GM23338 (cell line): ENCODE results near the gene EML4. TPM values are rescaled to one million over a fixed set of nuclear protein-coding genes. Genes with fewer than 3 reads are reported as not detected.

Source experiments
- ATAC-seq: fragments of 200-7000 bp; cut with Tn5 transposase; 3 replicates; pipeline ENCODE4 v1.9.1; 2020
- DNase-seq: peaks from one replicate; pipeline ENCODE4 v3.0.0-alpha.2; 2015; ENCODE audit warnings: low spot score
- H2AFZ ChIP-seq: fragments of 200-600 bp; sonication (generic); 2 replicates; pipeline ENCODE4 v1.8.0; 2016; ENCODE audit warnings: antibody characterized with exemption, mild to moderate bottlenecking, moderate library complexity
- H3F3A ChIP-seq: fragments of 200-600 bp; sonication (generic); replicated peaks from 2 replicates; pipeline ENCODE4 v1.8.0; 2017; ENCODE audit warnings: antibody characterized with exemption, mixed run types, low read depth
- H3K27ac ChIP-seq: fragments of 200-600 bp; sonication (generic); 2 replicates; pipeline ENCODE4 v1.6.1; 2016; ENCODE audit warnings: low read depth
- H3K27me3 ChIP-seq: fragments of 200-600 bp; sonication (generic); 2 replicates; pipeline ENCODE4 v1.8.0; 2016; ENCODE audit warnings: mild to moderate bottlenecking, mixed run types, moderate library complexity; ENCODE audit not compliant: insufficient read depth
- H3K36me3 ChIP-seq: fragments of 200-600 bp; sonication (generic); 2 replicates; pipeline ENCODE4 v1.8.0; 2016; ENCODE audit warnings: mild to moderate bottlenecking; ENCODE audit not compliant: insufficient read depth
- H3K4me1 ChIP-seq: fragments of 200-600 bp; sonication (generic); 2 replicates; pipeline ENCODE4 v1.8.0; 2016; ENCODE audit warnings: mild to moderate bottlenecking, moderate library complexity; ENCODE audit not compliant: insufficient read depth
- H3K4me2 ChIP-seq: fragments of 200-600 bp; sonication (generic); 2 replicates; pipeline ENCODE4 v1.7.1; 2017; ENCODE audit warnings: mixed run types
- H3K4me3 ChIP-seq: fragments of 200-600 bp; sonication (generic); 2 replicates; pipeline ENCODE4 v1.6.1; 2016; ENCODE audit warnings: mixed run types
- H3K79me2 ChIP-seq: fragments of 200-600 bp; sonication (generic); replicated peaks from 2 replicates; pipeline ENCODE4 v1.8.0; 2017; ENCODE audit warnings: mild to moderate bottlenecking; ENCODE audit not compliant: insufficient read depth
- H3K9me2 ChIP-seq: fragments of 200-600 bp; sonication (generic); 2 replicates; pipeline ENCODE4 v1.8.0; 2017; ENCODE audit not compliant: insufficient read depth
- H4K20me1 ChIP-seq: fragments of 200-600 bp; sonication (generic); replicated peaks from 2 replicates; pipeline ENCODE4 v1.8.0; 2017; ENCODE audit warnings: mild to moderate bottlenecking; ENCODE audit not compliant: insufficient read depth
- H3K27ac Mint-ChIP-seq: 2 replicates; pipeline ENCODE4 v1.8.0; 2020; ENCODE audit warnings: inconsistent platforms, mild to moderate bottlenecking, moderate library complexity, mixed read lengths
- H3K27me3 Mint-ChIP-seq: 3 replicates; pipeline ENCODE4 v1.8.0; 2022; ENCODE audit warnings: low read depth, mild to moderate bottlenecking, moderate library complexity, mixed read lengths, inconsistent platforms; ENCODE audit not compliant: insufficient read depth, poor library complexity
- H3K36me3 Mint-ChIP-seq: 3 replicates; pipeline ENCODE4 v1.8.0; 2021; ENCODE audit warnings: low read depth, mild to moderate bottlenecking, inconsistent platforms, moderate library complexity, mixed read lengths
- H3K4me1 Mint-ChIP-seq: 3 replicates; pipeline ENCODE4 v1.8.0; 2020; ENCODE audit warnings: mild to moderate bottlenecking, inconsistent platforms, mixed read lengths
- H3K4me3 Mint-ChIP-seq: 3 replicates; pipeline ENCODE4 v1.8.0; 2021; ENCODE audit warnings: moderate library complexity, mild to moderate bottlenecking, inconsistent platforms, mixed read lengths
- H3K9me3 Mint-ChIP-seq: 3 replicates; pipeline ENCODE4 v1.8.0; 2020; ENCODE audit warnings: moderate library complexity, mild to moderate bottlenecking, inconsistent platforms, mixed read lengths
- CREB1 ChIP-seq: fragments of 250-450 bp; sonication (Bioruptor Pico); IDR thresholded peaks from 2 replicates; pipeline ENCODE4 v1.5.0; 2020; ENCODE audit warnings: low read depth, mild to moderate bottlenecking, moderate library complexity
- EZH2 ChIP-seq: fragments of 200-600 bp; sonication (generic); IDR thresholded peaks from one replicate; pipeline ENCODE4 v1.8.0; 2017; ENCODE audit warnings: antibody characterized with exemption, mild to moderate bottlenecking, low read depth; ENCODE audit not compliant: unreplicated experiment
- EZH2phosphoT487 ChIP-seq: fragments of 200-600 bp; sonication (generic); IDR thresholded peaks from one replicate; pipeline ENCODE4 v1.8.1; 2018; ENCODE audit warnings: antibody characterized with exemption; ENCODE audit not compliant: unreplicated experiment
- JUNB ChIP-seq: IDR thresholded peaks from one replicate; pipeline ENCODE4 v1.6.1; 2016; ENCODE audit warnings: antibody characterized with exemption; ENCODE audit not compliant: unreplicated experiment
- NANOG ChIP-seq: IDR thresholded peaks from 2 replicates; pipeline ENCODE4 v1.6.1; 2016; ENCODE audit warnings: antibody characterized with exemption, borderline replicate concordance
- POLR2AphosphoS5 ChIP-seq: IDR thresholded peaks from 2 replicates; pipeline ENCODE4 v1.6.1; 2016; ENCODE audit warnings: antibody characterized with exemption, low read depth
- STAT1 ChIP-seq: IDR thresholded peaks from one replicate; pipeline ENCODE4 v1.6.1; 2016; ENCODE audit warnings: antibody characterized with exemption; ENCODE audit not compliant: unreplicated experiment
- ZNF114 ChIP-seq: fragments of 250-450 bp; sonication (Bioruptor Pico); IDR thresholded peaks from 2 replicates; pipeline ENCODE4 v1.5.0; 2020; ENCODE audit warnings: mild to moderate bottlenecking, moderate library complexity
- ZNF331 ChIP-seq: fragments of 250-450 bp; sonication (Bioruptor Pico); IDR thresholded peaks from 2 replicates; pipeline ENCODE4 v1.5.0; 2020; ENCODE audit warnings: low read depth, mild to moderate bottlenecking, moderate library complexity
- polyA plus RNA-seq: library from polyadenylated mRNA; unstranded; fragments of >200 nt; fragmentation: Nextera tagmentation; extraction: Ambion mirVana; gene quantifications from 2 replicates; pipeline ENCODE4 v1.2.1, GENCODE V29; 2016
- total RNA-seq: library from RNA; depleted of rRNA; stranded (reverse); fragments of >200 nt; shearing (Covaris generic); gene quantifications from 2 replicates; pipeline ENCODE4 v1.2.3, GENCODE V29; 2014
- TF ChIP-seq, protein P1 (sequence below), 2 experiments: fragments of 200-600 bp in 1 of 2; sonication (generic) in 1 of 2; conservative IDR thresholded peaks; 2 replicates each; pipeline versions ENCODE4 v1.5.1 to v1.6.1; 2016 to 2017; ENCODE audit warnings: antibody characterized with exemption in 2 of 2, low read depth in 2 of 2, mild to moderate bottlenecking in 2 of 2, moderate library complexity in 1 of 2
- TF ChIP-seq, protein P2 (sequence below): IDR thresholded peaks from 2 replicates; pipeline ENCODE4 v1.6.1; 2016; ENCODE audit warnings: antibody characterized with exemption
- TF ChIP-seq, protein P3 (sequence below): IDR thresholded peaks from one replicate; pipeline ENCODE4 v1.6.1; 2018; ENCODE audit warnings: antibody characterized with exemption; ENCODE audit not compliant: unreplicated experiment
- TF ChIP-seq, protein P4 (sequence below): fragments of 250-450 bp; sonication (Bioruptor Pico); IDR thresholded peaks from 2 replicates; pipeline ENCODE4 v1.5.0; 2020; ENCODE audit warnings: mild to moderate bottlenecking, moderate library complexity

Gene EML4
- total and polyA plus RNA-seq, 2 experiments from 2014 or later = 65.3 to 115 TPM

DNA sequence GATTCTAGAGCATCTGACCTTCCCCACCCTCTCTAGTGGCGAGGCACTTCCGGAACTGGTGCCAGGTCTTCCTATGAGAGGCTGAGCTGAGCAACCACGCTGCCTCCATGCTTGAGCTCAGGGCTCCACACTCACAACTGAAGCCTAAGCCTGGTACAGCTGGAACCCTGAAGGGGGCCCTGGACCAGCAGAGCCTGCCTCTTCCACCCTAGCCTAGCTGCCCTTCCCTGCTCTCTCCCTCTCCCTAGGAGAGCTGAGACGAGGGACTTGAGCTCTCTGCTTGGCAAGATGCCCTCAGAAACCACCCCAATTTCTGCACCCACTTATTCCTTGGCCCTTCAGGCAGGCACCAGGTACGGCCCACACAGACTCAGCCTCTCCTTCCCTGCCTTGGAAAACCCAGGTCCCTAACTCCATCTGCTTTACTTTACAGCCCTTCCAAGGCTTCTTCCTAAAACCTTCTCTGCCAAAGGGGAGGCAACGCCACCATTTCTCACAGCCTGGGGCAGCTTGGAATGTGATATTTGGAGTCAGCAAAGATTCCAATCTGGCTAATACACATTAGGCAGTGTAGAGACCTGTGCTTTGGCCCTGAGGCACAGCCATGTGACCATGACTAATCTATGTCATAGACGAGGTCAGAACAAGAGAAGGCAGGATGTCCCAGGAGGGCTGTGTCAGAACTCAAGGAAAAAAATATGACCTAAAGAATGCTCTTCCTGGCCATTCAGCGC lies 173.1 kb downstream of the EML4 start:
- H4K20me1 ChIP-seq = peaks cover 13% of the 10 kb centered on the region
- Mint-ChIP-seq H3K27ac (peak overlapping the region; percentile 78), H3K36me3 (peaks cover 22% of the 10 kb centered on the region), H3K4me1 (peaks cover 18% of the 10 kb centered on the region), H3K27me3 (peaks cover 22% of the 10 kb centered on the region), H3K9me3 (no peaks in the 10 kb centered on the region), H3K4me3 (no peak overlapping the region)
- peaks cover 45% of the 10 kb centered on the region for H3K79me2 ChIP-seq
- no peak overlapping the region for H3K4me2 ChIP-seq
- no peak for TF ChIP-seq ZNF331
- TF ChIP-seq, protein P1, sequence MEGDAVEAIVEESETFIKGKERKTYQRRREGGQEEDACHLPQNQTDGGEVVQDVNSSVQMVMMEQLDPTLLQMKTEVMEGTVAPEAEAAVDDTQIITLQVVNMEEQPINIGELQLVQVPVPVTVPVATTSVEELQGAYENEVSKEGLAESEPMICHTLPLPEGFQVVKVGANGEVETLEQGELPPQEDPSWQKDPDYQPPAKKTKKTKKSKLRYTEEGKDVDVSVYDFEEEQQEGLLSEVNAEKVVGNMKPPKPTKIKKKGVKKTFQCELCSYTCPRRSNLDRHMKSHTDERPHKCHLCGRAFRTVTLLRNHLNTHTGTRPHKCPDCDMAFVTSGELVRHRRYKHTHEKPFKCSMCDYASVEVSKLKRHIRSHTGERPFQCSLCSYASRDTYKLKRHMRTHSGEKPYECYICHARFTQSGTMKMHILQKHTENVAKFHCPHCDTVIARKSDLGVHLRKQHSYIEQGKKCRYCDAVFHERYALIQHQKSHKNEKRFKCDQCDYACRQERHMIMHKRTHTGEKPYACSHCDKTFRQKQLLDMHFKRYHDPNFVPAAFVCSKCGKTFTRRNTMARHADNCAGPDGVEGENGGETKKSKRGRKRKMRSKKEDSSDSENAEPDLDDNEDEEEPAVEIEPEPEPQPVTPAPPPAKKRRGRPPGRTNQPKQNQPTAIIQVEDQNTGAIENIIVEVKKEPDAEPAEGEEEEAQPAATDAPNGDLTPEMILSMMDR (conservative IDR thresholded peaks at IDR 0.05; ENCODE audit: low read depth in 2 of 2) = no peak
- TF ChIP-seq, protein P2, sequence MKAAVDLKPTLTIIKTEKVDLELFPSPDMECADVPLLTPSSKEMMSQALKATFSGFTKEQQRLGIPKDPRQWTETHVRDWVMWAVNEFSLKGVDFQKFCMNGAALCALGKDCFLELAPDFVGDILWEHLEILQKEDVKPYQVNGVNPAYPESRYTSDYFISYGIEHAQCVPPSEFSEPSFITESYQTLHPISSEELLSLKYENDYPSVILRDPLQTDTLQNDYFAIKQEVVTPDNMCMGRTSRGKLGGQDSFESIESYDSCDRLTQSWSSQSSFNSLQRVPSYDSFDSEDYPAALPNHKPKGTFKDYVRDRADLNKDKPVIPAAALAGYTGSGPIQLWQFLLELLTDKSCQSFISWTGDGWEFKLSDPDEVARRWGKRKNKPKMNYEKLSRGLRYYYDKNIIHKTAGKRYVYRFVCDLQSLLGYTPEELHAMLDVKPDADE = no peak
- TF ChIP-seq STAT1 = no peak
- TF ChIP-seq, protein P3, sequence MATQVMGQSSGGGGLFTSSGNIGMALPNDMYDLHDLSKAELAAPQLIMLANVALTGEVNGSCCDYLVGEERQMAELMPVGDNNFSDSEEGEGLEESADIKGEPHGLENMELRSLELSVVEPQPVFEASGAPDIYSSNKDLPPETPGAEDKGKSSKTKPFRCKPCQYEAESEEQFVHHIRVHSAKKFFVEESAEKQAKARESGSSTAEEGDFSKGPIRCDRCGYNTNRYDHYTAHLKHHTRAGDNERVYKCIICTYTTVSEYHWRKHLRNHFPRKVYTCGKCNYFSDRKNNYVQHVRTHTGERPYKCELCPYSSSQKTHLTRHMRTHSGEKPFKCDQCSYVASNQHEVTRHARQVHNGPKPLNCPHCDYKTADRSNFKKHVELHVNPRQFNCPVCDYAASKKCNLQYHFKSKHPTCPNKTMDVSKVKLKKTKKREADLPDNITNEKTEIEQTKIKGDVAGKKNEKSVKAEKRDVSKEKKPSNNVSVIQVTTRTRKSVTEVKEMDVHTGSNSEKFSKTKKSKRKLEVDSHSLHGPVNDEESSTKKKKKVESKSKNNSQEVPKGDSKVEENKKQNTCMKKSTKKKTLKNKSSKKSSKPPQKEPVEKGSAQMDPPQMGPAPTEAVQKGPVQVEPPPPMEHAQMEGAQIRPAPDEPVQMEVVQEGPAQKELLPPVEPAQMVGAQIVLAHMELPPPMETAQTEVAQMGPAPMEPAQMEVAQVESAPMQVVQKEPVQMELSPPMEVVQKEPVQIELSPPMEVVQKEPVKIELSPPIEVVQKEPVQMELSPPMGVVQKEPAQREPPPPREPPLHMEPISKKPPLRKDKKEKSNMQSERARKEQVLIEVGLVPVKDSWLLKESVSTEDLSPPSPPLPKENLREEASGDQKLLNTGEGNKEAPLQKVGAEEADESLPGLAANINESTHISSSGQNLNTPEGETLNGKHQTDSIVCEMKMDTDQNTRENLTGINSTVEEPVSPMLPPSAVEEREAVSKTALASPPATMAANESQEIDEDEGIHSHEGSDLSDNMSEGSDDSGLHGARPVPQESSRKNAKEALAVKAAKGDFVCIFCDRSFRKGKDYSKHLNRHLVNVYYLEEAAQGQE = no peak
- no peak for TF ChIP-seq POLR2AphosphoS5
- TF ChIP-seq NANOG = no peak
- TF ChIP-seq EZH2phosphoT487 = no peak
- no peak for TF ChIP-seq EZH2
- no peak for TF ChIP-seq ZNF114 (CRISPR knock-in tag)
- TF ChIP-seq CREB1 = no peak
- no peak for TF ChIP-seq JUNB
- TF ChIP-seq, protein P4, sequence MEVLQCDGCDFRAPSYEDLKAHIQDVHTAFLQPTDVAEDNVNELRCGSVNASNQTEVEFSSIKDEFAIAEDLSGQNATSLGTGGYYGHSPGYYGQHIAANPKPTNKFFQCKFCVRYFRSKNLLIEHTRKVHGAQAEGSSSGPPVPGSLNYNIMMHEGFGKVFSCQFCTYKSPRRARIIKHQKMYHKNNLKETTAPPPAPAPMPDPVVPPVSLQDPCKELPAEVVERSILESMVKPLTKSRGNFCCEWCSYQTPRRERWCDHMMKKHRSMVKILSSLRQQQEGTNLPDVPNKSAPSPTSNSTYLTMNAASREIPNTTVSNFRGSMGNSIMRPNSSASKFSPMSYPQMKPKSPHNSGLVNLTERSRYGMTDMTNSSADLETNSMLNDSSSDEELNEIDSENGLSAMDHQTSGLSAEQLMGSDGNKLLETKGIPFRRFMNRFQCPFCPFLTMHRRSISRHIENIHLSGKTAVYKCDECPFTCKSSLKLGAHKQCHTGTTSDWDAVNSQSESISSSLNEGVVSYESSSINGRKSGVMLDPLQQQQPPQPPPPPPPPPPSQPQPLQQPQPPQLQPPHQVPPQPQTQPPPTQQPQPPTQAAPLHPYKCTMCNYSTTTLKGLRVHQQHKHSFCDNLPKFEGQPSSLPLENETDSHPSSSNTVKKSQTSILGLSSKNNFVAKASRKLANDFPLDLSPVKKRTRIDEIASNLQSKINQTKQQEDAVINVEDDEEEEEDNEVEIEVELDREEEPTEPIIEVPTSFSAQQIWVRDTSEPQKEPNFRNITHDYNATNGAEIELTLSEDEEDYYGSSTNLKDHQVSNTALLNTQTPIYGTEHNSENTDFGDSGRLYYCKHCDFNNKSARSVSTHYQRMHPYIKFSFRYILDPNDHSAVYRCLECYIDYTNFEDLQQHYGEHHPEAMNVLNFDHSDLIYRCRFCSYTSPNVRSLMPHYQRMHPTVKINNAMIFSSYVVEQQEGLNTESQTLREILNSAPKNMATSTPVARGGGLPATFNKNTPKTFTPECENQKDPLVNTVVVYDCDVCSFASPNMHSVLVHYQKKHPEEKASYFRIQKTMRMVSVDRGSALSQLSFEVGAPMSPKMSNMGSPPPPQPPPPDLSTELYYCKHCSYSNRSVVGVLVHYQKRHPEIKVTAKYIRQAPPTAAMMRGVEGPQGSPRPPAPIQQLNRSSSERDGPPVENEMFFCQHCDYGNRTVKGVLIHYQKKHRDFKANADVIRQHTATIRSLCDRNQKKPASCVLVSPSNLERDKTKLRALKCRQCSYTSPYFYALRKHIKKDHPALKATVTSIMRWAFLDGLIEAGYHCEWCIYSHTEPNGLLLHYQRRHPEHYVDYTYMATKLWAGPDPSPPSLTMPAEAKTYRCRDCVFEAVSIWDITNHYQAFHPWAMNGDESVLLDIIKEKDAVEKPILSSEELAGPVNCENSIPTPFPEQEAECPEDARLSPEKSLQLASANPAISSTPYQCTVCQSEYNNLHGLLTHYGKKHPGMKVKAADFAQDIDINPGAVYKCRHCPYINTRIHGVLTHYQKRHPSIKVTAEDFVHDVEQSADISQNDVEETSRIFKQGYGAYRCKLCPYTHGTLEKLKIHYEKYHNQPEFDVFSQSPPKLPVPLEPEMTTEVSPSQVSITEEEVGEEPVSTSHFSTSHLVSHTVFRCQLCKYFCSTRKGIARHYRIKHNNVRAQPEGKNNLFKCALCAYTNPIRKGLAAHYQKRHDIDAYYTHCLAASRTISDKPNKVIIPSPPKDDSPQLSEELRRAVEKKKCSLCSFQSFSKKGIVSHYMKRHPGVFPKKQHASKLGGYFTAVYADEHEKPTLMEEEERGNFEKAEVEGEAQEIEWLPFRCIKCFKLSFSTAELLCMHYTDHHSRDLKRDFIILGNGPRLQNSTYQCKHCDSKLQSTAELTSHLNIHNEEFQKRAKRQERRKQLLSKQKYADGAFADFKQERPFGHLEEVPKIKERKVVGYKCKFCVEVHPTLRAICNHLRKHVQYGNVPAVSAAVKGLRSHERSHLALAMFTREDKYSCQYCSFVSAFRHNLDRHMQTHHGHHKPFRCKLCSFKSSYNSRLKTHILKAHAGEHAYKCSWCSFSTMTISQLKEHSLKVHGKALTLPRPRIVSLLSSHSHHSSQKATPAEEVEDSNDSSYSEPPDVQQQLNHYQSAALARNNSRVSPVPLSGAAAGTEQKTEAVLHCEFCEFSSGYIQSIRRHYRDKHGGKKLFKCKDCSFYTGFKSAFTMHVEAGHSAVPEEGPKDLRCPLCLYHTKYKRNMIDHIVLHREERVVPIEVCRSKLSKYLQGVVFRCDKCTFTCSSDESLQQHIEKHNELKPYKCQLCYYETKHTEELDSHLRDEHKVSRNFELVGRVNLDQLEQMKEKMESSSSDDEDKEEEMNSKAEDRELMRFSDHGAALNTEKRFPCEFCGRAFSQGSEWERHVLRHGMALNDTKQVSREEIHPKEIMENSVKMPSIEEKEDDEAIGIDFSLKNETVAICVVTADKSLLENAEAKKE = no peak
- no peaks in the 10 kb centered on the region for H3K9me2 ChIP-seq
- DNase-seq (peak; percentile 44), ATAC-seq (peak; percentile 6; the same call in 2 of the 3 replicates)
- no peak overlapping the region for H2AFZ ChIP-seq
- H3K36me3 ChIP-seq = no peaks in the 10 kb centered on the region; the same call in 1 of the 2 replicates
- peaks cover 3% of the 10 kb centered on the region; the same call in 1 of the 2 replicates for H3F3A ChIP-seq
- no peaks in the 10 kb centered on the region for H3K27me3 ChIP-seq
- no peaks in the 10 kb centered on the region; the same call in 1 of the 2 replicates for H3K4me1 ChIP-seq
- no peak overlapping the region for H3K4me3 ChIP-seq
- peak overlapping the region; percentile 69; the same call in 1 of the 2 replicates for H3K27ac ChIP-seq
